Right lobe of liver (tissue), 4 donors: Measurements from ENCODE around the gene AFAP1.

Experiments used
- POLR2A ChIP-seq: fragments of 450-650 bp; IDR thresholded peaks from one replicate; pipeline ENCODE4 v1.6.1; 2017; ENCODE audit warnings: antibody characterized with exemption, mild to moderate bottlenecking
- TF ChIP-seq, protein P1 (sequence below), 4 donors: fragments of 200-600 bp in 3 of 4; fragments of 450-650 bp in 1 of 4; IDR thresholded peaks; one replicate each; pipeline versions ENCODE4 v1.5.1 to v1.8.0; 2016 to 2022; ENCODE audit warnings: antibody characterized with exemption in 4 of 4, mild to moderate bottlenecking in 2 of 4
- donor health status: DM: no; HTN: no; CAD: no.
- donor health status: DM: no; HTN: no; CAD: no.
- donor health status: DM: no; HTN: yes; CAD: no.

- no peak for TF ChIP-seq POLR2A
- TF ChIP-seq, protein P1, sequence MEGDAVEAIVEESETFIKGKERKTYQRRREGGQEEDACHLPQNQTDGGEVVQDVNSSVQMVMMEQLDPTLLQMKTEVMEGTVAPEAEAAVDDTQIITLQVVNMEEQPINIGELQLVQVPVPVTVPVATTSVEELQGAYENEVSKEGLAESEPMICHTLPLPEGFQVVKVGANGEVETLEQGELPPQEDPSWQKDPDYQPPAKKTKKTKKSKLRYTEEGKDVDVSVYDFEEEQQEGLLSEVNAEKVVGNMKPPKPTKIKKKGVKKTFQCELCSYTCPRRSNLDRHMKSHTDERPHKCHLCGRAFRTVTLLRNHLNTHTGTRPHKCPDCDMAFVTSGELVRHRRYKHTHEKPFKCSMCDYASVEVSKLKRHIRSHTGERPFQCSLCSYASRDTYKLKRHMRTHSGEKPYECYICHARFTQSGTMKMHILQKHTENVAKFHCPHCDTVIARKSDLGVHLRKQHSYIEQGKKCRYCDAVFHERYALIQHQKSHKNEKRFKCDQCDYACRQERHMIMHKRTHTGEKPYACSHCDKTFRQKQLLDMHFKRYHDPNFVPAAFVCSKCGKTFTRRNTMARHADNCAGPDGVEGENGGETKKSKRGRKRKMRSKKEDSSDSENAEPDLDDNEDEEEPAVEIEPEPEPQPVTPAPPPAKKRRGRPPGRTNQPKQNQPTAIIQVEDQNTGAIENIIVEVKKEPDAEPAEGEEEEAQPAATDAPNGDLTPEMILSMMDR (IDR thresholded peaks at IDR 0.05): no peak
Observed at GRCh38 chr4:7735961-7736360, 203.7 kb downstream of the AFAP1 start.
